Endothelial cell (in vitro differentiated cells): ENCODE measurements around the gene DOCK1. TPM values are rescaled to one million over a fixed set of nuclear protein-coding genes. Genes with fewer than 3 reads are reported as not detected.

ENCODE experiments used
- DNase-seq: peaks from one replicate; pipeline ENCODE4 v3.0.0; 2021; ENCODE audit warnings: low spot score
- H3K27ac Mint-ChIP-seq: one replicate; pipeline ENCODE4 v1.8.0; 2021; ENCODE audit warnings: mixed read lengths, inconsistent platforms; ENCODE audit not compliant: unreplicated experiment
- H3K27me3 Mint-ChIP-seq: one replicate; pipeline ENCODE4 v1.8.0; 2021; ENCODE audit warnings: mild to moderate bottlenecking, moderate library complexity, mixed read lengths, inconsistent platforms; ENCODE audit not compliant: unreplicated experiment
- H3K36me3 Mint-ChIP-seq: one replicate; pipeline ENCODE4 v1.8.0; 2021; ENCODE audit warnings: mild to moderate bottlenecking, low read depth, mixed read lengths, inconsistent platforms; ENCODE audit not compliant: unreplicated experiment
- H3K4me1 Mint-ChIP-seq: one replicate; pipeline ENCODE4 v1.8.0; 2021; ENCODE audit warnings: mild to moderate bottlenecking, mixed read lengths, inconsistent platforms; ENCODE audit not compliant: unreplicated experiment
- H3K4me3 Mint-ChIP-seq: one replicate; pipeline ENCODE4 v1.8.0; 2021; ENCODE audit warnings: mild to moderate bottlenecking, mixed read lengths, inconsistent platforms; ENCODE audit not compliant: unreplicated experiment
- H3K9me3 Mint-ChIP-seq: one replicate; pipeline ENCODE4 v1.8.0; 2021; ENCODE audit warnings: mixed read lengths, inconsistent platforms; ENCODE audit not compliant: unreplicated experiment
- total RNA-seq: library from RNA; stranded (reverse); fragmentation: NEBNext Ultra II Directional; extraction: Animal tissue kit (Norgen Biotek cat#: 25700); gene quantifications from one replicate; pipeline ENCODE4 v1.2.1, GENCODE V29; 2021; ENCODE audit not compliant: unreplicated experiment
- TF ChIP-seq, protein P1 (sequence below): fragments of 200-600 bp; sonication (generic); IDR thresholded peaks from one replicate; pipeline ENCODE4 v1.5.0; 2021; ENCODE audit warnings: antibody characterized with exemption; ENCODE audit not compliant: unreplicated experiment

DOCK1 gene
- total RNA-seq, 1 donor from 2014 or later = 116 TPM

DNA sequence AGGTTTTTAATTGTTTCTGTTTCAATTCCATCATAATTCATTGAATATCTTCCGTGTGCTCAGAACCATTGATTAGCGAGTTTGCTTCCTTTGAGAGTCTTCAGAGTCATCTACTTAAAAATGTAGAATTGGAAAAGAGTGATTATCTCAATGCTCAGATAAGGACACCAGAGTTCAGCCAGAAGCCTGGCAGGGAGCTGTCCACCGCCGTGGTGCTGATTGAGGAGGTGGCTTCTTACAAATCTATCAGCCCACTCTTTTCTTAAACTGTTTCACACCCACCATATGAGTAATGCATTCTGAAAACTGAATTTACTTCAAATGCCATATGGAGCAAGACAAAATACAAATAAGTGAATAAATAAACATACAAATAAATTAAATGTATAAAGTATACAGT is 211.9 kb downstream of the DOCK1 start:
- TF ChIP-seq, protein P1, sequence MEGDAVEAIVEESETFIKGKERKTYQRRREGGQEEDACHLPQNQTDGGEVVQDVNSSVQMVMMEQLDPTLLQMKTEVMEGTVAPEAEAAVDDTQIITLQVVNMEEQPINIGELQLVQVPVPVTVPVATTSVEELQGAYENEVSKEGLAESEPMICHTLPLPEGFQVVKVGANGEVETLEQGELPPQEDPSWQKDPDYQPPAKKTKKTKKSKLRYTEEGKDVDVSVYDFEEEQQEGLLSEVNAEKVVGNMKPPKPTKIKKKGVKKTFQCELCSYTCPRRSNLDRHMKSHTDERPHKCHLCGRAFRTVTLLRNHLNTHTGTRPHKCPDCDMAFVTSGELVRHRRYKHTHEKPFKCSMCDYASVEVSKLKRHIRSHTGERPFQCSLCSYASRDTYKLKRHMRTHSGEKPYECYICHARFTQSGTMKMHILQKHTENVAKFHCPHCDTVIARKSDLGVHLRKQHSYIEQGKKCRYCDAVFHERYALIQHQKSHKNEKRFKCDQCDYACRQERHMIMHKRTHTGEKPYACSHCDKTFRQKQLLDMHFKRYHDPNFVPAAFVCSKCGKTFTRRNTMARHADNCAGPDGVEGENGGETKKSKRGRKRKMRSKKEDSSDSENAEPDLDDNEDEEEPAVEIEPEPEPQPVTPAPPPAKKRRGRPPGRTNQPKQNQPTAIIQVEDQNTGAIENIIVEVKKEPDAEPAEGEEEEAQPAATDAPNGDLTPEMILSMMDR = no peak
- Mint-ChIP-seq H3K27me3 (no peaks in the 10 kb centered on the region), H3K4me1 (peaks cover 17% of the 10 kb centered on the region), H3K36me3 (peaks cover 16% of the 10 kb centered on the region), H3K4me3 (no peak overlapping the region), H3K9me3 (no peaks in the 10 kb centered on the region), H3K27ac (no peak overlapping the region)
- DNase-seq = peak; percentile 80

DNA sequence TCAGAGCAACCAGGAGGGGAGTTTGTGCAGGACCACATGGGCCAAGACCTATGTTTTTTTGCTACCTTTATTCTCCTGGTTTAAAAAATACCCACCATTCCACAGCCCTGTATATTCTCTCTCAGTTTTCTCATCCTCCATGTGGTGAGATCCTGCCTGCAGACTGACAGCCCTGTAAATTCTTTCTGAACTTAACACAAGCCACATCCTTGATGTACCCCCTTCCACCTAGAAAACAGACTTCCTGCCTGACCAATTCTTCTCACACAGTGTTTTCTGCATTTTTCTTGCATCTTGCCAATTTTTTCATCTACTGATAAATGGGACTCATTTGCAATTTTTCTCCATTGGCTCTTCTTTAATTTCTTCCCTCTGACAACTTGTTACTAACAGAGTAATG is 212.8 kb downstream of the DOCK1 start:
- peaks cover 3% of the 10 kb centered on the region for H3K27me3 Mint-ChIP-seq
- H3K27ac Mint-ChIP-seq = no peak overlapping the region
- H3K36me3 Mint-ChIP-seq = peaks cover 21% of the 10 kb centered on the region
- H3K9me3 Mint-ChIP-seq = no peaks in the 10 kb centered on the region
- no peak for DNase-seq
- H3K4me1 Mint-ChIP-seq = peaks cover 20% of the 10 kb centered on the region
- no peak overlapping the region for H3K4me3 Mint-ChIP-seq
- TF ChIP-seq, protein P1 = no peak

DNA sequence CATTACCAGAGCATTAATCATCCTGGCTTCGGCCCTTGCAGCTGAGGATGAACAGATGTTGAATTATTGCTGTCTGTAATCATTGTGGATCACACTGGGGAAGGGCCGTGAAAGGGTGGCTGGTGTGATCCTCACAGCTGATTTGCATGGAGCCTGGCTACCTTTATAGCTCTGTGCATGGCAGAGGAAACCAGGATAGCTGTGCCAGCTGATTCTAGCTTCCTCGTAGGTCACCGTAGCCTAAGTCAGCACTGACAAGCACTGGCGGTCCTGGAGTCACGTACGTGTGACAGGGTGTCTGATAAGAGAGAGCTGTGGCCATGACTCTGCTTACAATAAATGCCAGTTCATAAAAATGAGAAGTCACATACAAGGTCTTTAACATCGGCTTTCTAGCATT is 214.7 kb downstream of the DOCK1 start:
- no peak for DNase-seq
- H3K9me3 Mint-ChIP-seq = no peaks in the 10 kb centered on the region
- no peak overlapping the region for H3K4me3 Mint-ChIP-seq
- peaks cover 14% of the 10 kb centered on the region for H3K36me3 Mint-ChIP-seq
- peaks cover 3% of the 10 kb centered on the region for H3K27me3 Mint-ChIP-seq
- TF ChIP-seq, protein P1 = no peak
- H3K4me1 Mint-ChIP-seq = peaks cover 39% of the 10 kb centered on the region
- H3K27ac Mint-ChIP-seq = no peak overlapping the region

DNA sequence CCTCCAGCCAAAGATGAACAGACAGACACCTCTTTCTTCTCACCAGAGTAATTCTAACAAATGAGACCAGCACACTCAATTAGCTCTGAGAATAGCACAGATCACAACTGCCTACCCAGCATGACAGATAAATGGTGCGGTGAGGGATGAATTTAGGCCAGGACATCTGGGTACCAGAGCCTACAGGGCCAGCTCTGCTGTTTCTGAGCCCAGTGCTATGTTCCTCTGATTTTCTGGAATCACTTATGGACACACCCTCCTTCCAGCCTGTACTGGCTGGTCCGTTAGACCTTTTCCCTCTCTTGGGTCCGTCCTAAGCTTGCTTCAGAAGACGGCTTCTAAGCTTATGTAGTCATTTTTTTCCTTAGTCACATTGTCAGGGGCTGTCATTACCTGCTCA is 217.6 kb downstream of the DOCK1 start:
- peaks cover 3% of the 10 kb centered on the region for H3K27me3 Mint-ChIP-seq
- H3K4me1 Mint-ChIP-seq = peaks cover 39% of the 10 kb centered on the region

GRCh38 chr10:127123626-127124025 is 218.4 kb downstream of the DOCK1 start:
- Mint-ChIP-seq H3K27ac (no peak overlapping the region), H3K9me3 (no peaks in the 10 kb centered on the region), H3K4me1 (peaks cover 32% of the 10 kb centered on the region), H3K4me3 (no peak overlapping the region), H3K36me3 (peaks cover 16% of the 10 kb centered on the region), H3K27me3 (peaks cover 3% of the 10 kb centered on the region)
- no peak for DNase-seq
- TF ChIP-seq, protein P1 = no peak

More for the DNA sequence above, 217.6 kb downstream of the DOCK1 start:
- Mint-ChIP-seq H3K27ac (no peak overlapping the region), H3K4me3 (no peak overlapping the region), H3K9me3 (no peaks in the 10 kb centered on the region), H3K36me3 (peaks cover 11% of the 10 kb centered on the region)
- no peak for DNase-seq
- TF ChIP-seq, protein P1 = no peak
